Measurements from ENCODE around the gene CD6.

- TF ChIP-seq CTCF (IDR thresholded peaks at IDR 0.05; ENCODE audit: insufficient read depth, low read length) (no peak), POLR2AphosphoS5 (IDR thresholded peaks at IDR 0.05; ENCODE audit: low read depth) (no peak), REST (IDR thresholded peaks at IDR 0.05; ENCODE audit: insufficient replicate concordance, low read depth) (no peak), GABPA (IDR thresholded peaks at IDR 0.05; ENCODE audit: low read depth) (no peak)
Observed at GRCh38 chr11:61054513-61054912, 83.0 kb downstream of the CD6 start.

Data from HL-60 (cell line).